ENCODE measurements around the gene HOXC4.

GRCh38 chr12:54032627-54033100, 21.0 kb upstream of the HOXC4 start, which contains the start of gene HOXC5:
- TF ChIP-seq POLR2A (IDR thresholded peaks at IDR 0.05) (no peak), CTCF (IDR thresholded peaks at IDR 0.05) (peak; percentile 57 to 76 (median 72))
